Tibial artery (tissue), 4 donors: ENCODE measurements around the gene DAND5.

ENCODE experiments used
- DNase-seq, 2 donors: peaks; one replicate each; pipeline ENCODE4 v3.0.0-alpha.2; 2019
- H3K27ac ChIP-seq, 2 donors: fragments of 200-600 bp; sonication (generic) in 1 of 2; 1 replicate in 1 of 2; 2 replicates in 1 of 2; pipeline ENCODE4 v1.5.1; 2018 to 2019; ENCODE audit warnings: mild to moderate bottlenecking in 1 of 2
- H3K27me3 ChIP-seq, 2 donors: fragments of 200-600 bp; sonication (generic) in 1 of 2; one replicate each; pipeline versions ENCODE4 v1.5.1 to v1.6.0; 2016 to 2019
- H3K36me3 ChIP-seq, 3 donors: fragments of 200-600 bp; sonication (generic) in 2 of 3; one replicate each; pipeline ENCODE4 v1.5.1; 2016 to 2019; ENCODE audit warnings: mild to moderate bottlenecking in 2 of 3
- H3K4me1 ChIP-seq, 4 donors: fragments of 200-600 bp; sonication (generic) in 2 of 4; 1 replicate in 3 of 4; 2 replicates in 1 of 4; pipeline ENCODE4 v1.5.1; 2016 to 2019
- H3K4me3 ChIP-seq, 2 donors: fragments of 200-600 bp; sonication (generic) in 1 of 2; 1 replicate in 1 of 2; 2 replicates in 1 of 2; pipeline ENCODE4 v1.5.1; 2018 to 2019; ENCODE audit warnings: mild to moderate bottlenecking in 2 of 2
- H3K9me3 ChIP-seq, 3 donors: fragments of 200-600 bp; sonication (generic) in 1 of 3; one replicate each; pipeline ENCODE4 v1.5.1; 2016 to 2019
- intact Hi-C: fragments of 100-400 bp; cut with DNase I; formaldehyde crosslinking; loops from one replicate; pipeline ENCODE4 v1.15.0; 2023; ENCODE audit warnings: low total_unique reads
- TF ChIP-seq, protein P1 (sequence below), 2 experiments: fragments of 200-600 bp in 1 of 2; fragments of 450-650 bp in 1 of 2; IDR thresholded peaks; one replicate each; pipeline ENCODE4 v1.5.1; 2017 to 2019; ENCODE audit warnings: antibody characterized with exemption in 2 of 2, mild to moderate bottlenecking in 1 of 2, moderate library complexity in 1 of 2

The DAND5 gene

GRCh38 chr19:12997967-12998940 is 28.9 kb downstream of the DAND5 start:
- Histone ChIP-seq H3K9me3 (no peaks in the 10 kb centered on the region), H3K27ac (peak overlapping the region; percentile 88 to 99), H3K4me1 (peaks cover 0 to 70% (median 63%) of the 10 kb centered on the region in 4 donors), H3K27me3 (no peaks in the 10 kb centered on the region), H3K4me3 (peak overlapping the region; percentile 67 to 85), H3K36me3 (peaks cover 0 to 12% (median 0%) of the 10 kb centered on the region in 3 donors)
- intact Hi-C loops: loop anchor here (5.0 kb wide), 2 partner anchors 39 to 64 kb away; no protein-coding TSS in a partner anchor
- no peak for DNase-seq
- TF ChIP-seq, protein P1, sequence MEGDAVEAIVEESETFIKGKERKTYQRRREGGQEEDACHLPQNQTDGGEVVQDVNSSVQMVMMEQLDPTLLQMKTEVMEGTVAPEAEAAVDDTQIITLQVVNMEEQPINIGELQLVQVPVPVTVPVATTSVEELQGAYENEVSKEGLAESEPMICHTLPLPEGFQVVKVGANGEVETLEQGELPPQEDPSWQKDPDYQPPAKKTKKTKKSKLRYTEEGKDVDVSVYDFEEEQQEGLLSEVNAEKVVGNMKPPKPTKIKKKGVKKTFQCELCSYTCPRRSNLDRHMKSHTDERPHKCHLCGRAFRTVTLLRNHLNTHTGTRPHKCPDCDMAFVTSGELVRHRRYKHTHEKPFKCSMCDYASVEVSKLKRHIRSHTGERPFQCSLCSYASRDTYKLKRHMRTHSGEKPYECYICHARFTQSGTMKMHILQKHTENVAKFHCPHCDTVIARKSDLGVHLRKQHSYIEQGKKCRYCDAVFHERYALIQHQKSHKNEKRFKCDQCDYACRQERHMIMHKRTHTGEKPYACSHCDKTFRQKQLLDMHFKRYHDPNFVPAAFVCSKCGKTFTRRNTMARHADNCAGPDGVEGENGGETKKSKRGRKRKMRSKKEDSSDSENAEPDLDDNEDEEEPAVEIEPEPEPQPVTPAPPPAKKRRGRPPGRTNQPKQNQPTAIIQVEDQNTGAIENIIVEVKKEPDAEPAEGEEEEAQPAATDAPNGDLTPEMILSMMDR (IDR thresholded peaks at IDR 0.05): no peak

DNA sequence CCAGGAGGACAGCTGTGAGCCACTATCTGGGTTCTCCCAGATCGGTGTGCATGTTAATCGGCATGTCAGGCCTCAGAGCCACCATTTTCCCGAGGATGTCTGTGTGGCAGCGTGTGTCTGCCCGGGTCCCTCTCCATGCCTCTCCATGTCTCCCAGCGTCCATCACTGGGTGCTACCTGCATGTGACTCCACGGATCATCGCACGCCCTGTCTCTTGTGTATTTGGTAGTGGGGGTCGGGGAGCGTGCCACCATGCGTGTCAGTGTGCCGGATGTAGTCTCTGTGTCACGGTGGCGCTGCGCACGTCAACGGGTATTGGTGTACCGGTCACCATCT is 31.8 kb downstream of the DAND5 start:
- H3K27ac ChIP-seq: peak overlapping the region; percentile 88 to 99
- H3K9me3 ChIP-seq: no peaks in the 10 kb centered on the region
- no peak for DNase-seq
- intact Hi-C loops: no loop called here
- H3K4me1 ChIP-seq: peaks cover 0 to 95% (median 83%) of the 10 kb centered on the region in 4 donors
- no peaks in the 10 kb centered on the region for H3K27me3 ChIP-seq
- H3K36me3 ChIP-seq: peaks cover 0 to 12% (median 0%) of the 10 kb centered on the region in 3 donors
- peak overlapping the region; percentile 51 to 56 for H3K4me3 ChIP-seq
- TF ChIP-seq, protein P1 (IDR thresholded peaks at IDR 0.05): no peak

DNA sequence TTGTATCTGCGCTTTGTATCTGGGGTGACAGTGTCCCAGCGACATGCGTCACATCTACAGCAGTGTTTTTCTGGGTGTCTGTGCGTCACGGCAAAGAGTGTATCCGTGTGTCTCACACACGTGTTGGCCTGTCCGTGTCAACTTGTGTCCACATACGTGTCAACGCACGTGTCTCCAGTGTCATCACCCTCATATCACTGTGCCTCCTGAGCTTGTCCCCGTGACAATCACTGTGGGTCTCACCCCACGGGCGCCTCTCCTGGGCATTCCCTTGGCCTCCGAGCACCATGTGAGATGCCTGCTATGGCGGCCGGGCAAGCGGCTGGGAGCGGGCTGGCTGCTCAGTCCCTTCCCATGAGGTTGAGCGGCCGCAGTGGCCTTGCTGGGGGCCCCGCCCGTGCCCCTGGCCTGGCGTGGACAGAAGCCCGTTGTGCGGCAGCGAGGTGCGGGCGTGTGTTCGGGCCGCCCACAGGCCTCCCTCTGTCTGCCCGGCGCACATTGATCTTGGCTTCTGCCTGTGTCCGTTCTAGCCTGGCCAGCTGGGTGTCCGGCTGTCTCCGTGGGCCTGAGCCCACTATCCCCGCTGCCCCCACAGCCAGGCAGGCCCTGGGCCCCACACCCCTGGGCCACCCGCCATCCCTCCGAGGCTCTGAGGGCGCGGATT is 32.3 kb downstream of the DAND5 start:
- Histone ChIP-seq H3K4me1 (peaks cover 0 to 97% (median 88%) of the 10 kb centered on the region in 4 donors), H3K27ac (peak overlapping the region; percentile 88 to 99), H3K36me3 (peaks cover 0 to 12% (median 0%) of the 10 kb centered on the region in 3 donors), H3K4me3 (peak overlapping the region; percentile 51 to 56), H3K27me3 (no peaks in the 10 kb centered on the region), H3K9me3 (no peaks in the 10 kb centered on the region)
- peak; percentile 63 to 89 for DNase-seq
- intact Hi-C loops: no loop called here
- TF ChIP-seq, protein P1 (IDR thresholded peaks at IDR 0.05): peak in 1 of 2 experiments; percentile 12

- Histone ChIP-seq H3K4me1 (peaks cover 0 to 97% (median 88%) of the 10 kb centered on the region in 4 donors), H3K36me3 (peaks cover 0 to 12% (median 0%) of the 10 kb centered on the region in 3 donors), H3K9me3 (no peaks in the 10 kb centered on the region), H3K27ac (peak overlapping the region; percentile 88 to 99), H3K27me3 (no peaks in the 10 kb centered on the region), H3K4me3 (peak overlapping the region; percentile 51 to 56)
- TF ChIP-seq, protein P1 (IDR thresholded peaks at IDR 0.05): peak in 1 of 2 experiments; percentile 34
- intact Hi-C loops: no loop called here
- DNase-seq: peak; percentile 87 to 95
Observed at GRCh38 chr19:13002166-13002898, 33.0 kb downstream of the DAND5 start.

DNA sequence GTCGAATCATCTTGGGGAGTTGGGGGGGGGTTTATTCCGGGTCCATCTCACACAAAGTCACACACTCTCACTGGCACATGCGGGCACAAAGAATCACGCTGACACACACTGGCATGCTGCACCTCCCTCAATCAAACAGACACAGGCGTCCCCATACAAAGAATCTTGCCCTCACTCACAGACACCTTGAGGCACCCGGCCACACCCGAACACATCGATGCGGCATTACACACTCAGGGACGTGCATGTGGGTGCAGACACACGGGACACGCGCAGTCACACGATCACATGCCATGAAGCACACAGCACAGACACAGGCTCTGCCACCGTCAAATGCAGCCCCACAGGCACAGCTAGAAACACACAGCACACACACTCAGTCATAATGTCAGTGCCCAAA is 33.7 kb downstream of the DAND5 start:
- Histone ChIP-seq H3K4me1 (peaks cover 0 to 97% (median 88%) of the 10 kb centered on the region in 4 donors), H3K9me3 (no peaks in the 10 kb centered on the region), H3K27me3 (no peaks in the 10 kb centered on the region), H3K36me3 (peaks cover 0 to 12% (median 0%) of the 10 kb centered on the region in 3 donors), H3K4me3 (peak overlapping the region; percentile 51 to 56), H3K27ac (peak overlapping the region; percentile 88 to 99)
- intact Hi-C loops: no loop called here
- DNase-seq: no peak
- TF ChIP-seq, protein P1 (IDR thresholded peaks at IDR 0.05): no peak
